Testis (tissue), 3 donors: Measurements from ENCODE around the gene CDK11B. TPM values are rescaled to one million over a fixed set of nuclear protein-coding genes. Genes with fewer than 3 reads are reported as not detected.
A peak's percentile ranks its signal among the peaks of the same experiment; 100 is the strongest.

ENCODE experiments used
- DNase-seq: peaks from one replicate; pipeline ENCODE4 v3.0.0-alpha.2; 2019
- H3K27ac ChIP-seq, 2 donors: fragments of 200-600 bp; sonication (generic); one replicate each; pipeline ENCODE4 v1.5.1; 2019
- H3K27me3 ChIP-seq: fragments of 200-600 bp; sonication (generic); one replicate; pipeline ENCODE4 v1.5.1; 2019
- H3K36me3 ChIP-seq: fragments of 200-600 bp; sonication (generic); one replicate; pipeline ENCODE4 v1.5.1; 2017; ENCODE audit warnings: low read depth; ENCODE audit errors: missing control alignments
- H3K4me1 ChIP-seq: fragments of 200-600 bp; sonication (generic); one replicate; pipeline ENCODE4 v1.5.1; 2019
- H3K4me3 ChIP-seq, 2 donors: fragments of 200-600 bp; sonication (generic); one replicate each; pipeline ENCODE4 v1.5.1; 2017 to 2019
- H3K9me3 ChIP-seq: fragments of 200-600 bp; sonication (generic); one replicate; pipeline ENCODE4 v1.5.1; 2017
- POLR2A ChIP-seq: fragments of 450-650 bp; IDR thresholded peaks from one replicate; pipeline ENCODE4 v1.6.1; 2017; ENCODE audit warnings: antibody characterized with exemption, mild to moderate bottlenecking, moderate library complexity
- WGBS, 2 donors: methylation state at CpG; one replicate each; pipeline ENCODE4 v1.1.5; 2018; 5-methylcytosine and 5-hydroxymethylcytosine counted together
- intact Hi-C: fragments of 100-400 bp; cut with DNase I; formaldehyde crosslinking; loops from one replicate; pipeline ENCODE4 v1.15.1; 2023; ENCODE audit warnings: low total_unique reads
- polyA plus RNA-seq: library from polyadenylated mRNA; stranded (reverse); fragments of 350-450 nt; fragmentation: Illumina TruSeq; extraction: RNeasy Lipid Tissue Mini Kit (QIAGEN cat#74804); gene quantifications from one replicate; pipeline ENCODE4 v1.2.3, GENCODE V29; 2014; ENCODE audit warnings: low read depth, low replicate concordance; ENCODE audit not compliant: insufficient read depth
- total RNA-seq, 2 donors: library from RNA; depleted of rRNA; stranded (reverse); fragments of >200 nt; gene quantifications; one replicate each; pipeline ENCODE4 v1.2.3, GENCODE V29; 2016
- TF ChIP-seq, protein P1 (sequence below), 3 experiments: fragments of 450-650 bp in 2 of 3; fragments of 200-600 bp in 1 of 3; sonication (generic) in 1 of 3; IDR thresholded peaks; one replicate each; pipeline ENCODE4 v1.5.1; 2016 to 2019; ENCODE audit warnings: antibody characterized with exemption in 3 of 3, mild to moderate bottlenecking in 2 of 3, moderate library complexity in 1 of 3

The CDK11B gene
- total and polyA plus RNA-seq, 3 donors from 2014 or later, result 48.1 to 57.7 (median 56.0) TPM

DNA sequence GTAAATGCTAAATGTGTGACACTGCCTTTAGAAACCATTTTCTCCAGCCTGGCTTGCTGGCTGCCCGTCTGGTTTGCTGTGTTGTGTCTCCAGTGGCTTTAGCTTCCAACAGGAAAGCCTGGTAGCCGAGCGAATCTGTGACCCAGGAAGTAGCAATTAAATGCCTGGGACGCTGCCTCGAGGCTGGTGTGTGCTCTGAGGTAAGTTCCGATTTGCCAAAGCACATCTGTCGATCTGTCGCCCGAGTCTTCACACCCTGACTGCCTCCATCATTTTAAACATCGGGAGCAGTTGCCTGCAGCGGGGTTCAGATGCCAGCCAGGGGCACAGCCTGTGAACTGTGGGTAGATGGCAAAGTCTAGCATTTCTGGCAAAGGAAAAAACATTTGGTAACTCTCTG lies 41.3 kb downstream of the CDK11B start:
- no peak for DNase-seq
- H3K4me1 ChIP-seq, result peaks cover 19% of the 10 kb centered on the region
- no peaks in the 10 kb centered on the region for H3K36me3 ChIP-seq
- no peak overlapping the region for H3K27ac ChIP-seq
- intact Hi-C loops, result no loop called here
- no peak overlapping the region for H3K4me3 ChIP-seq
- no peaks in the 10 kb centered on the region for H3K27me3 ChIP-seq
- 87 to 92% methylated on average over 11 of the region's 11 CpGs for WGBS, 2 donors
- H3K9me3 ChIP-seq, result no peaks in the 10 kb centered on the region
- TF ChIP-seq, protein P1, sequence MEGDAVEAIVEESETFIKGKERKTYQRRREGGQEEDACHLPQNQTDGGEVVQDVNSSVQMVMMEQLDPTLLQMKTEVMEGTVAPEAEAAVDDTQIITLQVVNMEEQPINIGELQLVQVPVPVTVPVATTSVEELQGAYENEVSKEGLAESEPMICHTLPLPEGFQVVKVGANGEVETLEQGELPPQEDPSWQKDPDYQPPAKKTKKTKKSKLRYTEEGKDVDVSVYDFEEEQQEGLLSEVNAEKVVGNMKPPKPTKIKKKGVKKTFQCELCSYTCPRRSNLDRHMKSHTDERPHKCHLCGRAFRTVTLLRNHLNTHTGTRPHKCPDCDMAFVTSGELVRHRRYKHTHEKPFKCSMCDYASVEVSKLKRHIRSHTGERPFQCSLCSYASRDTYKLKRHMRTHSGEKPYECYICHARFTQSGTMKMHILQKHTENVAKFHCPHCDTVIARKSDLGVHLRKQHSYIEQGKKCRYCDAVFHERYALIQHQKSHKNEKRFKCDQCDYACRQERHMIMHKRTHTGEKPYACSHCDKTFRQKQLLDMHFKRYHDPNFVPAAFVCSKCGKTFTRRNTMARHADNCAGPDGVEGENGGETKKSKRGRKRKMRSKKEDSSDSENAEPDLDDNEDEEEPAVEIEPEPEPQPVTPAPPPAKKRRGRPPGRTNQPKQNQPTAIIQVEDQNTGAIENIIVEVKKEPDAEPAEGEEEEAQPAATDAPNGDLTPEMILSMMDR (IDR thresholded peaks at IDR 0.05), result no peak
- no peak for TF ChIP-seq POLR2A

DNA sequence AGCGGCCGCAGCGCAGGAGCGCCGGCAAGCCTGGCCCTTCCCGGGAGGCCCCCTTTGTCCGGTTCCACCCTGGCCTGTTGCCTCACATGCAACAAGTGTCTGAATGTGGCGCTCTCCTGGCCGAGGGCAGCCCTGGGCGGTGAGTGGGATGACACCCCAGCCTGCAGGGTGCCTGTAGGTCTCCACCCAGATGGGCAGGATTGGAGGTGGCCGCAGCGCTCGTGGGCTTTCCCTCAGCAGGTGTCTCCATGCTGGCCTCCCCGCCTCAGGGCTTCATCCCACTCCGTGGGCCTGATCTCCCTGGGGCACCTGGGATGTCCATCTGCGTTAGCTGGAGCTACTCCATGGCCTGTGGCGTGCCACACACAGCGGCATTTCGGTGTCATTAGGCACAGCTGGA lies 42.0 kb downstream of the CDK11B start:
- no peaks in the 10 kb centered on the region for H3K27me3 ChIP-seq
- H3K9me3 ChIP-seq, result no peaks in the 10 kb centered on the region
- TF ChIP-seq, protein P1 (IDR thresholded peaks at IDR 0.05), result no peak
- no peak for TF ChIP-seq POLR2A
- no peak overlapping the region for H3K27ac ChIP-seq
- intact Hi-C loops, result no loop called here
- 68 to 69% methylated on average over 15 to 19 of the region's 19 CpGs for WGBS, 2 donors
- peaks cover 19% of the 10 kb centered on the region for H3K4me1 ChIP-seq
- H3K4me3 ChIP-seq, result peak overlapping the region in 1 of 2 donors; percentile 98
- no peak for DNase-seq
- H3K36me3 ChIP-seq, result no peaks in the 10 kb centered on the region

DNA sequence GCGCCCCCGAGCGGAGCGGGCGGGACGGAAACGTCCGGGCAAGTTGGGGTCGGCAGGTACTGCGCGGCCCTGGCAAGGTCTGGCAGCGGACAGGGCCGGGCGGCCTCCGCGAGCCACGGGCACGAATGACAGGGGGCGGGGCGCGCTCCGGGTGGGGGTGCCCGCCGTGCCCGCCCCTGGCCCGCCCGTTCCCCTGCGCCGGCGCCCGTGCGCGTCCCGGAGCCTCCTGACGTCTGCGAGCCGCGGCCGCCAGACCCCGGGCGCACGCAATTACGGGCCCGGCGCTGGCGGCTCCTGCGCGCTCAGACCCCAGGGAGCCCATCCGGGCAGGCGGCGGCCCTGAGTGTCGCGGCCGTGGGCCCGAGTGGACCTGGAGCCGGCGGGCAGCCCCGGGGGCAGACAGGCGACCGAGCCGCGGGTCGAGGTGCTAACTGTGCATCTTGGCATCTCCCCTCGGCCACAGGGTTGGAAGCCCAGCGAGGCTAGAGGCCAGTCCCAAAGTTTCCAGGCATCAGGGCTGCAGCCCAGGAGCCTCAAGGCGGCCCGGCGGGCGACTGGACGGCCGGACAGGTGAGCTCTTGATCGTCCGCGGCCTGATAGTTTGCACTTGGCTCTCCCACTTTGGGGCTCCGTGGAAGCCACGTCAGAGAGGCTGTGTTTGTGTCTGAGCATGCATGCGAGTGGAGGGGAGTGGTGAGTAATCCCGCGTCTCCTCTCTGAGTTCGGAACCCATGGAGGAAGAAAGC lies 42.6 kb downstream of the CDK11B start:
- Histone ChIP-seq H3K27me3 (no peaks in the 10 kb centered on the region), H3K27ac (peak overlapping the region in 1 of 2 donors; percentile 100), H3K4me3 (peak overlapping the region; percentile 98 to 99), H3K9me3 (no peaks in the 10 kb centered on the region), H3K4me1 (peaks cover 20% of the 10 kb centered on the region), H3K36me3 (no peaks in the 10 kb centered on the region)
- 6% methylated on average over 73 of the region's 80 CpGs; no CpG with 5 or more reads in 1 of the 2 donors for WGBS, 2 donors
- TF ChIP-seq, protein P1 (IDR thresholded peaks at IDR 0.05), result no peak
- no peak for TF ChIP-seq POLR2A
- DNase-seq, result no peak
- intact Hi-C loops, result no loop called here

DNA sequence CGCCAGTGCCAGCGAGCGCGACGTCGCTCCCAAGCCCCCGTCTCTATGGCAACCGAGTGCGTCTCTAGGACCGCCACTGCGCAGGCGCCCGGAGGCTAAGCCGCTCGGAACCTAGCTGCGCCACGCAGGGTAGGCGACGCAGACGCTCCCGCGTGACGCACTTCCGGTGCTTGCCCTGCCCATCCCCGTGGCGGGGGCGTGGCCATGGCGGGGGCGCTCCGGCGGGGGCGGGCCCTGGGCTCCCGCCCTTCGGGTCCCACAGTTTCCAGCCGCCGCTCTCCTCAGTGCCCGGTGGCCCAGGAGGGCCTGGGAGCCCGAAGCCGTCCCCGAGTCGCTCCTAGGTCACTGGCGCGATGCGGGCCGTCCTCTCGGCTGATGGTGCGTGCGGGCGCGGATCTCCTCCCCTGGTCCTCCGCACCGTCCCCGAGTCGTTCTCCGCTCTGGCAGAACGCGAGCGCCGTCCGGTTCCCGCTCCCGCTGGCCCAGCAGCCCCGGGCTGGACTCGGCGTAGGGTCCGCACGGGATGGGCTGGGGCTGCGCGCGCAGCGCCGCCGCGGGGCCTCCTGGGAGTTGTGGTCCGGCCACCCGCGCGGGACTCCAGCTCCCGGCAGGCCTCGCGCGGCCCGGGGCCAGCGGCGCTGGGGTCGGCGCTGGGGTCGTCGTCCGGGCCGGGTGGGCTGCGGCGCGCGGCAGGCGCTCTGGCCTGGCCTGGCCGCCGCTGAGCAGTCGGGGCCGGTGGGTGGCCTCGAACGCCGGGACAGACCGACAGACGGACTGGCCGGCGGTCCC lies 43.4 kb downstream of the CDK11B start, which contains the start of gene MIB2:
MIB2 (plus strand) TSS at position 245 of the 789 bp plus-strand sequence. CDS start 7,953 bp downstream, outside the sequence.
- 0 to 1% methylated on average over 2 to 53 of the region's 107 CpGs for WGBS, 2 donors

More for the DNA sequence above, 43.4 kb downstream of the CDK11B start, which contains the start of gene MIB2:
- peak; percentile 96 for DNase-seq
- peak within 1 kb of the TSS; percentile 100 for H3K27ac ChIP-seq
- peak within 1 kb of the TSS; percentile 98 to 99 for H3K4me3 ChIP-seq
- peaks cover 27% of the 10 kb centered on the region for H3K4me1 ChIP-seq
- H3K9me3 ChIP-seq, result no peaks in the 10 kb centered on the region
- H3K27me3 ChIP-seq, result no peaks in the 10 kb centered on the region
- intact Hi-C loops, result no loop called here
- no peaks in the 10 kb centered on the region for H3K36me3 ChIP-seq
- TF ChIP-seq POLR2A, result peak; percentile 5
- TF ChIP-seq, protein P1 (IDR thresholded peaks at IDR 0.05), result no peak
